Measurements from ENCODE around the gene AP1AR. TPM values are rescaled to one million over a fixed set of nuclear protein-coding genes. Genes with fewer than 3 reads are reported as not detected.
A peak's percentile ranks its signal among the peaks of the same experiment; 100 is the strongest.

AP1AR gene
- polyA plus RNA-seq, 1 donor from 2014 or later: 143 TPM

DNA sequence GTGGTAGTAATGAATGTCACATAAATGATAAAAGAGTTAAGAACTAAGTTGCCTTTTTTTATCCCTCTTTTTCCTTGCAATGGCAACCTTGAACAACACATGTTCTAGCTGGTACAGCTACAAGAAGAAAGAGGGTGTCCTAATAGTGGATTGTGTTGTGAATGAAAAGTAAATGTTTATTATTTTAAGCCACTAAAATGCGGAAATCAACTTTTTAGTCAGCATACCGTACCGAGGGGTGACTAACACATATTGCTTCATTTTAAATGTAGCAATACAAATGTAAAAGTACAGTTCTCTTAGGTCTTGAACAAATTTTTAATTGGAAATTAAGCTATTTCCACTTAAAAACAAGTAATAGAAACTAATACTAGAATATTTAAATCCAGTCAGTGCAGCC, 17.7 kb upstream of the AP1AR start:
- Histone ChIP-seq H3K9me3 (ENCODE audit: low read length) (no peaks in the 10 kb centered on the region), H3K4me3 (ENCODE audit: low read length) (no peak overlapping the region), H3K36me3 (ENCODE audit: insufficient read depth, low read length) (no peaks in the 10 kb centered on the region), H3K27me3 (ENCODE audit: insufficient read depth, low read depth, low read length) (no peaks in the 10 kb centered on the region), H2AFZ (ENCODE audit: low read depth, low read length) (no peak overlapping the region), H3K4me2 (ENCODE audit: low read length) (no peak overlapping the region), H3K27ac (ENCODE audit: low read length) (no peak overlapping the region), H3F3A (ENCODE audit: insufficient read depth, low read length, poor library complexity, severe bottlenecking) (no peaks in the 10 kb centered on the region), H4K20me1 (ENCODE audit: insufficient read depth) (no peaks in the 10 kb centered on the region), H3K9me2 (ENCODE audit: insufficient read depth, low read length) (no peaks in the 10 kb centered on the region), H3K9ac (ENCODE audit: low read length) (no peak overlapping the region), H3K79me2 (replicated peaks; ENCODE audit: insufficient read depth, low read length) (no peaks in the 10 kb centered on the region)
- TF ChIP-seq, protein P1, sequence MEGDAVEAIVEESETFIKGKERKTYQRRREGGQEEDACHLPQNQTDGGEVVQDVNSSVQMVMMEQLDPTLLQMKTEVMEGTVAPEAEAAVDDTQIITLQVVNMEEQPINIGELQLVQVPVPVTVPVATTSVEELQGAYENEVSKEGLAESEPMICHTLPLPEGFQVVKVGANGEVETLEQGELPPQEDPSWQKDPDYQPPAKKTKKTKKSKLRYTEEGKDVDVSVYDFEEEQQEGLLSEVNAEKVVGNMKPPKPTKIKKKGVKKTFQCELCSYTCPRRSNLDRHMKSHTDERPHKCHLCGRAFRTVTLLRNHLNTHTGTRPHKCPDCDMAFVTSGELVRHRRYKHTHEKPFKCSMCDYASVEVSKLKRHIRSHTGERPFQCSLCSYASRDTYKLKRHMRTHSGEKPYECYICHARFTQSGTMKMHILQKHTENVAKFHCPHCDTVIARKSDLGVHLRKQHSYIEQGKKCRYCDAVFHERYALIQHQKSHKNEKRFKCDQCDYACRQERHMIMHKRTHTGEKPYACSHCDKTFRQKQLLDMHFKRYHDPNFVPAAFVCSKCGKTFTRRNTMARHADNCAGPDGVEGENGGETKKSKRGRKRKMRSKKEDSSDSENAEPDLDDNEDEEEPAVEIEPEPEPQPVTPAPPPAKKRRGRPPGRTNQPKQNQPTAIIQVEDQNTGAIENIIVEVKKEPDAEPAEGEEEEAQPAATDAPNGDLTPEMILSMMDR (IDR thresholded peaks at IDR 0.05; ENCODE audit: poor library complexity, severe bottlenecking): no peak
- TF ChIP-seq SMC3 (conservative IDR thresholded peaks at IDR 0.05; ENCODE audit: poor library complexity): no peak
- TF ChIP-seq, protein P2, sequence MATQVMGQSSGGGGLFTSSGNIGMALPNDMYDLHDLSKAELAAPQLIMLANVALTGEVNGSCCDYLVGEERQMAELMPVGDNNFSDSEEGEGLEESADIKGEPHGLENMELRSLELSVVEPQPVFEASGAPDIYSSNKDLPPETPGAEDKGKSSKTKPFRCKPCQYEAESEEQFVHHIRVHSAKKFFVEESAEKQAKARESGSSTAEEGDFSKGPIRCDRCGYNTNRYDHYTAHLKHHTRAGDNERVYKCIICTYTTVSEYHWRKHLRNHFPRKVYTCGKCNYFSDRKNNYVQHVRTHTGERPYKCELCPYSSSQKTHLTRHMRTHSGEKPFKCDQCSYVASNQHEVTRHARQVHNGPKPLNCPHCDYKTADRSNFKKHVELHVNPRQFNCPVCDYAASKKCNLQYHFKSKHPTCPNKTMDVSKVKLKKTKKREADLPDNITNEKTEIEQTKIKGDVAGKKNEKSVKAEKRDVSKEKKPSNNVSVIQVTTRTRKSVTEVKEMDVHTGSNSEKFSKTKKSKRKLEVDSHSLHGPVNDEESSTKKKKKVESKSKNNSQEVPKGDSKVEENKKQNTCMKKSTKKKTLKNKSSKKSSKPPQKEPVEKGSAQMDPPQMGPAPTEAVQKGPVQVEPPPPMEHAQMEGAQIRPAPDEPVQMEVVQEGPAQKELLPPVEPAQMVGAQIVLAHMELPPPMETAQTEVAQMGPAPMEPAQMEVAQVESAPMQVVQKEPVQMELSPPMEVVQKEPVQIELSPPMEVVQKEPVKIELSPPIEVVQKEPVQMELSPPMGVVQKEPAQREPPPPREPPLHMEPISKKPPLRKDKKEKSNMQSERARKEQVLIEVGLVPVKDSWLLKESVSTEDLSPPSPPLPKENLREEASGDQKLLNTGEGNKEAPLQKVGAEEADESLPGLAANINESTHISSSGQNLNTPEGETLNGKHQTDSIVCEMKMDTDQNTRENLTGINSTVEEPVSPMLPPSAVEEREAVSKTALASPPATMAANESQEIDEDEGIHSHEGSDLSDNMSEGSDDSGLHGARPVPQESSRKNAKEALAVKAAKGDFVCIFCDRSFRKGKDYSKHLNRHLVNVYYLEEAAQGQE (IDR thresholded peaks at IDR 0.05; ENCODE audit: borderline replicate concordance): no peak
- no peak for TF ChIP-seq EP300 (conservative IDR thresholded peaks at IDR 0.05; ENCODE audit: poor library complexity, severe bottlenecking)
- no peak for TF ChIP-seq POLR2AphosphoS5 (IDR thresholded peaks at IDR 0.05)
- no peak for TF ChIP-seq EZH2 (IDR thresholded peaks at IDR 0.05; ENCODE audit: borderline replicate concordance, insufficient read depth, low read length, poor library complexity, severe bottlenecking)
- TF ChIP-seq TAF1 (IDR thresholded peaks at IDR 0.05; ENCODE audit: low read depth): no peak
- no peak for TF ChIP-seq RAD21 (conservative IDR thresholded peaks at IDR 0.05)
- no peak for TF ChIP-seq MXI1 (conservative IDR thresholded peaks at IDR 0.05; ENCODE audit: poor library complexity, severe bottlenecking)

- no peak for TF ChIP-seq SMC3 (conservative IDR thresholded peaks at IDR 0.05; ENCODE audit: poor library complexity)
- TF ChIP-seq EP300 (conservative IDR thresholded peaks at IDR 0.05; ENCODE audit: poor library complexity, severe bottlenecking): no peak
- TF ChIP-seq, protein P1 (IDR thresholded peaks at IDR 0.05; ENCODE audit: poor library complexity, severe bottlenecking): peak; percentile 39
- no peak overlapping the region for H3K4me2 ChIP-seq (ENCODE audit: low read length)
These were observed 17.0 kb upstream of the AP1AR start for GRCh38 chr4:112214390-112215264.

More at GRCh38 chr4:112214390-112215264, 17.0 kb upstream of the AP1AR start:
- Histone ChIP-seq H2AFZ (ENCODE audit: low read depth, low read length) (no peak overlapping the region), H3K9me2 (ENCODE audit: insufficient read depth, low read length) (no peaks in the 10 kb centered on the region), H3K27me3 (ENCODE audit: insufficient read depth, low read depth, low read length) (no peaks in the 10 kb centered on the region), H3K9me3 (ENCODE audit: low read length) (no peaks in the 10 kb centered on the region), H4K20me1 (ENCODE audit: insufficient read depth) (no peaks in the 10 kb centered on the region), H3K36me3 (ENCODE audit: insufficient read depth, low read length) (no peaks in the 10 kb centered on the region), H3F3A (ENCODE audit: insufficient read depth, low read length, poor library complexity, severe bottlenecking) (no peaks in the 10 kb centered on the region), H3K27ac (ENCODE audit: low read length) (no peak overlapping the region), H3K9ac (ENCODE audit: low read length) (no peak overlapping the region), H3K4me3 (ENCODE audit: low read length) (no peak overlapping the region), H3K79me2 (replicated peaks; ENCODE audit: insufficient read depth, low read length) (no peaks in the 10 kb centered on the region)

Measured in neural cell (in vitro differentiated cells).